ENCODE results near the gene L3MBTL2. TPM values are rescaled to one million over a fixed set of nuclear protein-coding genes. Genes with fewer than 3 reads are reported as not detected.

Gene L3MBTL2
- total RNA-seq, 1 donor from 2014 or later: 15.3 TPM

DNA sequence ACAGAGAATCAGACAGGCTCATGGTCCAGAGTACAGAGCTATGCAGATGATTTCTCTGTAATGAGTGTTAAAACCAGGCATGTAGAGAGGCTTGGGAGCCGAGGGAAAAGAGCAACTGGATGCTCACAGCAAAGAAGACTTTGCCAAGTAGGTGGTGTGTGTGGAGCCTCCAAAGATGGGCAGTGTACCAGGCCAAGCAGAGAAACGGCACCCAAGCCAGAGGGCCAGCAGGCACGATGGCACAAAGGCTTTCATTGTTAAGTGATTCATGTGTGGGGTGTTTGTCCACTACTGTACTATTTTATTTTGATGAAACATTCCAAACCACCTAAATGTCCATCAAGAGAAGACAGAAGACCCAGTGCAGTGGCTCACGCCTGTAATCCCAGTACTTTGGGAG is 69.7 kb downstream of the L3MBTL2 start:
- no peak for DNase-seq

DNA sequence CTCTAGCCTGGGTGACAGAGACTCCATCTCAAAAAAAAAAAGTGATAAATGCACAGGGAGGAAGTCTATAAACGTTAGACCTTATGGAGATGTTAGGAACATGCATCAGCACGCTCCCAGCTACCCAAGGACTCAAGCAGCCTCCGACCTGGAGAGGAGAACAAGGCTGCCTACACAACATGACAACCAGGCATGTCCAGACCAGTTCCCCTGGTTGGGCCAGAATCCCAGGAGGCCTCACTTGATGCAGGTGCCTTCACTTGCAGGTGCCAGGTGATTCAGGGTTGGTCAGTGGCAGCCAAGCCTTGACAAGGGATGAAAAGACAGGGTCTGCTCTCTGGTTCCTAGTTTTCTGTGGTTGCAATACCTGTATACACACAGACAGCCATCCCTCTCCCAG is 75.0 kb downstream of the L3MBTL2 start:
- peak; percentile 18 for DNase-seq

DNA sequence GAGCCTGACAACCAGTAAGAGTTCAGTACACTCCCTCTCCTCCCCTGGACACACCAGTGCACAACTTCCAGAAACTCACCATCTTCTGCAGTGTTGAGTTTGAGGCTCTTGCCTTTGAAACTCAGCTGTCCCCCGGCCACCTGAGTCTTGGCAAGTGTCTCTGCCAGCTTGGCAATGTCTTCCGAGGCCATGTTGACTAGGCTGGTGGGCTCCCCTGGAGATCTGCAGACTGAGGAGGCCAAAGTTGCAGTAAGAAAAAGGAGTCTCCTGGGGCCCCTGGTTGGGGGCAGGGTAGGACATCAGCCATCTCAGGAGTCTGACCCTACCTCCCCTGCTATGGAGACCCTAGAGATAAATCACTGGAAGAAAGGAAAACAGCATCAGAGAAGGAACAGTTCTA is 75.7 kb downstream of the L3MBTL2 start:
- DNase-seq: no peak

Small RNA genes lying within 50 kb of the gene (small RNA-seq; reads per million reads assigned to genes)
- not detected for gene MIR6889 (ENCODE audit: low replicate concordance)
- not detected for gene RNU6-375P (ENCODE audit: low replicate concordance)

Other genes starting within 250 kb of the L3MBTL2 start
- gene EP300, start 112.7 kb upstream of the L3MBTL2 start, total RNA-seq: 64.4 TPM
- 5.9 TPM for gene CHADL, start 35.6 kb downstream of the L3MBTL2 start, total RNA-seq
- 30.4 TPM for gene RANGAP1, start 80.9 kb downstream of the L3MBTL2 start, total RNA-seq
- gene ZC3H7B, start 96.2 kb downstream of the L3MBTL2 start, total RNA-seq: 37.8 TPM
- 14.5 TPM for gene TEF, start 176.6 kb downstream of the L3MBTL2 start, total RNA-seq
- 46.2 TPM for gene TOB2, start 241.5 kb downstream of the L3MBTL2 start, total RNA-seq